BLaER1 treated with 17β-estradiol and CSF1 and Interleukin-3, amounts not matched to agents 10 nM and 100 nM (cell line): ENCODE measurements around the gene ERCC6L2.

ENCODE experiments used
- H3K27ac ChIP-seq, 11 experiments: shearing (Covaris generic); formaldehyde crosslinking; 2 replicates each; pipeline ENCODE4 v1.8.1; 2022
- H3K27me3 ChIP-seq, 11 experiments: shearing (Covaris generic); formaldehyde crosslinking; 2 replicates each; pipeline ENCODE4 v1.8.1; 2022
- H3K36me3 ChIP-seq, 11 experiments: shearing (Covaris generic); formaldehyde crosslinking; 2 replicates each; pipeline ENCODE4 v1.8.1; 2022
- H3K4me1 ChIP-seq, 10 experiments: shearing (Covaris generic); formaldehyde crosslinking; 2 replicates each; pipeline ENCODE4 v1.8.1; 2022
- H3K4me2 ChIP-seq, 11 experiments: shearing (Covaris generic); formaldehyde crosslinking; 2 replicates each; pipeline ENCODE4 v1.8.1; 2022
- H3K4me3 ChIP-seq, 10 experiments: shearing (Covaris generic); formaldehyde crosslinking; 2 replicates each; pipeline ENCODE4 v1.8.1; 2022
- H3K9ac ChIP-seq, 11 experiments: shearing (Covaris generic); formaldehyde crosslinking; 2 replicates each; pipeline ENCODE4 v1.8.1; 2022
- H3K9me3 ChIP-seq, 11 experiments: shearing (Covaris generic); formaldehyde crosslinking; replicated peaks in 1 of 11; 2 replicates each; pipeline ENCODE4 v1.8.1; 2022
- H4K20me1 ChIP-seq, 11 experiments: shearing (Covaris generic); formaldehyde crosslinking; 2 replicates each; pipeline ENCODE4 v1.8.1; 2022
- Cebpa-rat ChIP-seq, 11 experiments: shearing (Covaris generic); IDR thresholded peaks; 2 replicates each; pipeline ENCODE4 v1.8.1; 2022

ERCC6L2 gene

GRCh38 chr9:95923794-95924193 lies 48.3 kb downstream of the ERCC6L2 start:
- Histone ChIP-seq H3K9me3 (peaks cover 0 to 3% (median 0%) of the 10 kb centered on the region in 11 experiments; a peak in 2 of 22 replicates), H3K27ac (no peak overlapping the region), H3K27me3 (no peaks in the 10 kb centered on the region), H4K20me1 (no peaks in the 10 kb centered on the region), H3K4me2 (0 out of 22 replicates have a peak overlapping the region, but pooled peaks of 1 of the 11 experiments have one; percentile 7), H3K4me3 (no peak overlapping the region), H3K9ac (no peak overlapping the region), H3K4me1 (peaks cover 0 to 27% (median 13%) of the 10 kb centered on the region in 10 experiments; a peak in 13 of 20 replicates), H3K36me3 (peaks cover 53 to 96% (median 69%) of the 10 kb centered on the region in 11 experiments)
- TF ChIP-seq Cebpa-rat (IDR thresholded peaks at IDR 0.05): no peak

DNA sequence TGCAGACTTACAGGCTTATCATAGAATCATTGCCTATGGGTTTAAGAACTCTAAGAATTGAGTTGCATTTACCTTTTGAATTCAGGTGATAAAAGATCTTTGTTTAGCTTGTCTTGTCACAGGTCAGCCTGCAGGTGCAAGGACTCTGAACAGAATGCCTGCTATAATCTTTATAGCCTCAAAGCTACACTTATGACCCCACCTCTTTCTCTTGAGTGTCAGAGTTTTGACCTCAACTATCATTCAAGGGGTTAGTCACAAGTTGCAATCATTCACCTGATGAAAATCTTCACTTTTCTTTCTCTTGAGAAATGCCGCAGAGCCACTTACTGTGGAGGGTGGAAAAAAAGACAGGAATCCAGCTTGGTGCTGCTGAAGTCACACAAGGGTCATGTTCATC lies 49.5 kb downstream of the ERCC6L2 start:
- H4K20me1 ChIP-seq: no peaks in the 10 kb centered on the region
- no peaks in the 10 kb centered on the region for H3K9me3 ChIP-seq
- no peaks in the 10 kb centered on the region for H3K27me3 ChIP-seq
- peaks cover 0 to 21% (median 6%) of the 10 kb centered on the region in 10 experiments; a peak in 13 of 20 replicates for H3K4me1 ChIP-seq
- no peak overlapping the region for H3K27ac ChIP-seq
- H3K9ac ChIP-seq: no peak overlapping the region
- TF ChIP-seq Cebpa-rat (IDR thresholded peaks at IDR 0.05): no peak
- no peak overlapping the region for H3K4me2 ChIP-seq
- peaks cover 53 to 96% (median 70%) of the 10 kb centered on the region in 11 experiments for H3K36me3 ChIP-seq
- no peak overlapping the region for H3K4me3 ChIP-seq

DNA sequence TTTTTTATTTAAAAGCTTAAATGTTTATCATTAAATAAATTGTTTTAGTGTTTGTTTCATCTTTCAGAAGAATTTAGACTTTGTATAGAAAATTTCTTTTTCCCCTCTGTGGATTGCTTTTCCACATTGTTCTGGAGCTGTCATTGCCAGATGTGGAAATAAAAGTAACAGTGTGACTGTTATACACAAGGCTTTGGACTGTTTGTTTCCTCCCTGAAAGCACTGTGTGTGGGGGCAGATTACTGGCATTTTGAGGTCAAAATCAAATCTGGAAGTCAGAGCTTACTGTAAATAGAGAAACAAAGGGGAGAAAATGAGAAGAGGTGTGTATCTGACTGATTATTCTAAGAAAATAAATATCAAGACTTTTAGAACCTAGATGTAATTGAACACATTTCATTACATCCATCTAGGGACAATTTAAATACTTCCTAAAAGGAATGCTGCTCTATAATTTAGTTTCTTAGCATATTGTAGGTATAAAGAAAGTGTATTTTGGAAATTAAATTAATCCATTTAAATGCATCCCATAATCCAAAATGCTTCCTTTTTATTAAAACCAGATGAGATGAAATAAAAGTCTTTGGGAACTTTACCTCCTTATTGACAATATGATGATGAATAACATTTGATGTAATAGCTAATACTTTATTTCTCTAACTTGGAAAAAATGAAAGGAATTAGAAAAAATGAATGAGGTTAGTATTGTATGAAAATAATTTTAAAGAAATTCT lies 51.9 kb downstream of the ERCC6L2 start:
- no peak overlapping the region for H3K9ac ChIP-seq
- peaks cover 0 to 12% (median 0%) of the 10 kb centered on the region in 10 experiments; a peak in 4 of 20 replicates for H3K4me1 ChIP-seq
- no peak overlapping the region for H3K4me2 ChIP-seq
- H3K27ac ChIP-seq: no peak overlapping the region
- no peaks in the 10 kb centered on the region for H3K9me3 ChIP-seq
- no peak overlapping the region for H3K4me3 ChIP-seq
- no peak for TF ChIP-seq Cebpa-rat (IDR thresholded peaks at IDR 0.05)
- no peaks in the 10 kb centered on the region for H3K27me3 ChIP-seq
- H4K20me1 ChIP-seq: no peaks in the 10 kb centered on the region
- peaks cover 61 to 96% (median 80%) of the 10 kb centered on the region in 11 experiments for H3K36me3 ChIP-seq

DNA sequence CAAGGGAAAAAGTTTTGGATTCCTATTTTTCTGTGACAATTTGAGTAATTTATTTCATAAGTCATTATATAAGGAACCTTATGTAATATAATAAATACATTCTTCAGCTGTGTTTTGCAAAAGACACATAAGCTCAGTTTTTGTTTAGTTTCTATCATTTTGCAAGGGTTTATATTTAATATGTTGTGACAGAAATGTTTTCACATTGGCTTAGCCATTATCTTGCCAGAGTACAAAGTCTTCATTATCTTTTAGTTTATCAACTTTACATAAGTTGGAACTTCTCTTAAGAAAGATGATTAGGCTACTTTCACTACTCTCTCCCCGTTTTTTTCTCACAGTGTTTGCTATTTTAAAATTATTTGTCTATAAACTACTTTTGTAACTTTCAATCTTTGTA lies 54.8 kb downstream of the ERCC6L2 start:
- Histone ChIP-seq H3K9ac (no peak overlapping the region), H3K4me3 (no peak overlapping the region), H3K27me3 (no peaks in the 10 kb centered on the region), H4K20me1 (no peaks in the 10 kb centered on the region), H3K4me1 (peaks cover 0 to 7% (median 0%) of the 10 kb centered on the region in 10 experiments; a peak in 2 of 20 replicates), H3K9me3 (peaks cover 0 to 6% (median 0%) of the 10 kb centered on the region in 11 experiments; a peak in 1 of 22 replicates), H3K27ac (no peak overlapping the region), H3K4me2 (peak overlapping the region in 1 of 11 experiments; percentile 27; a peak in 2 of 22 replicates), H3K36me3 (peaks cover 69 to 96% (median 86%) of the 10 kb centered on the region in 11 experiments)
- TF ChIP-seq Cebpa-rat (IDR thresholded peaks at IDR 0.05): no peak

- Histone ChIP-seq H3K27me3 (no peaks in the 10 kb centered on the region), H3K4me2 (no peak overlapping the region), H3K9me3 (peaks cover 13 to 44% (median 21%) of the 10 kb centered on the region in 11 experiments; a peak in 20 of 22 replicates), H4K20me1 (no peaks in the 10 kb centered on the region), H3K36me3 (peaks cover 80 to 100% (median 93%) of the 10 kb centered on the region in 11 experiments), H3K4me3 (no peak overlapping the region), H3K9ac (no peak overlapping the region), H3K27ac (no peak overlapping the region), H3K4me1 (no peaks in the 10 kb centered on the region)
- TF ChIP-seq Cebpa-rat (IDR thresholded peaks at IDR 0.05): no peak
These were observed 60.5 kb downstream of the ERCC6L2 start for GRCh38 chr9:95935861-95936578.

DNA sequence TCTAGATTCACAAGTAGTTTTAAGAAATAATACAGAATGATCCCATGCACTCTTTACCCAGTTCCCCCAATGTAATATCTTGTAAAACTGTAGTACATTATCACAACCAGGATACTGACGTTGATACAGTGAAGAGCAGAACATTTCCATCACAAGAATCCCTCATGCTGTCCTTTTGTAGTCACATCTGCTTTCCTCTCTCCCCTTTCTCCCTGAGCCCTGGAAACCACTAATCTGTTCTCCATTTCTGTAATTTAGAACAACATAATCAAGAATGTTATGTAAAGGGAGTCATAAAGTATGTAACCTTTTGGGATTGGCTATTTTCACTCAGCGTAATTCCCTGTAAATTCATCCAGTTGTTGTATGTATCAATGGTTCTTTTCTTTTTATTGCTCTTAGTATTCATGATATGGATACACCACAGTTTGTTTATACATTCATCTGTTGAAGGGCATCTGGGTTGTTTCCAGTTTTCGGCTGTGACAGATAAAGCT lies 61.1 kb downstream of the ERCC6L2 start:
- no peak overlapping the region for H3K4me3 ChIP-seq
- no peaks in the 10 kb centered on the region for H3K4me1 ChIP-seq
- H3K9me3 ChIP-seq: peaks cover 13 to 44% (median 21%) of the 10 kb centered on the region in 11 experiments; a peak in 20 of 22 replicates
- H3K27ac ChIP-seq: no peak overlapping the region
- TF ChIP-seq Cebpa-rat (IDR thresholded peaks at IDR 0.05): no peak
- no peak overlapping the region for H3K4me2 ChIP-seq
- H3K27me3 ChIP-seq: no peaks in the 10 kb centered on the region
- no peak overlapping the region for H3K9ac ChIP-seq
- H4K20me1 ChIP-seq: no peaks in the 10 kb centered on the region
- H3K36me3 ChIP-seq: peaks cover 80 to 100% (median 93%) of the 10 kb centered on the region in 11 experiments

- H3K36me3 ChIP-seq: peaks cover 80 to 100% (median 93%) of the 10 kb centered on the region in 11 experiments
- H4K20me1 ChIP-seq: no peaks in the 10 kb centered on the region
- TF ChIP-seq Cebpa-rat (IDR thresholded peaks at IDR 0.05): no peak
These were observed 61.6 kb downstream of the ERCC6L2 start for GRCh38 chr9:95937131-95937530.

GRCh38 chr9:95938724-95939123 lies 63.2 kb downstream of the ERCC6L2 start:
- no peaks in the 10 kb centered on the region for H4K20me1 ChIP-seq
- no peak for TF ChIP-seq Cebpa-rat (IDR thresholded peaks at IDR 0.05)
- H3K27me3 ChIP-seq: no peaks in the 10 kb centered on the region
- no peak overlapping the region for H3K4me2 ChIP-seq
- no peaks in the 10 kb centered on the region for H3K4me1 ChIP-seq
- no peak overlapping the region for H3K27ac ChIP-seq
- H3K9ac ChIP-seq: no peak overlapping the region
- peaks cover 79 to 100% (median 94%) of the 10 kb centered on the region in 11 experiments for H3K36me3 ChIP-seq
- no peak overlapping the region for H3K4me3 ChIP-seq
- peaks cover 19 to 45% (median 24%) of the 10 kb centered on the region in 11 experiments; a peak in 20 of 22 replicates for H3K9me3 ChIP-seq

More at GRCh38 chr9:95937131-95937530, 61.6 kb downstream of the ERCC6L2 start:
- H3K4me1 ChIP-seq: no peaks in the 10 kb centered on the region
- no peaks in the 10 kb centered on the region for H3K27me3 ChIP-seq
- H3K4me3 ChIP-seq: no peak overlapping the region
- peaks cover 13 to 44% (median 21%) of the 10 kb centered on the region in 11 experiments; a peak in 20 of 22 replicates for H3K9me3 ChIP-seq
- H3K9ac ChIP-seq: no peak overlapping the region
- no peak overlapping the region for H3K27ac ChIP-seq
- no peak overlapping the region for H3K4me2 ChIP-seq

DNA sequence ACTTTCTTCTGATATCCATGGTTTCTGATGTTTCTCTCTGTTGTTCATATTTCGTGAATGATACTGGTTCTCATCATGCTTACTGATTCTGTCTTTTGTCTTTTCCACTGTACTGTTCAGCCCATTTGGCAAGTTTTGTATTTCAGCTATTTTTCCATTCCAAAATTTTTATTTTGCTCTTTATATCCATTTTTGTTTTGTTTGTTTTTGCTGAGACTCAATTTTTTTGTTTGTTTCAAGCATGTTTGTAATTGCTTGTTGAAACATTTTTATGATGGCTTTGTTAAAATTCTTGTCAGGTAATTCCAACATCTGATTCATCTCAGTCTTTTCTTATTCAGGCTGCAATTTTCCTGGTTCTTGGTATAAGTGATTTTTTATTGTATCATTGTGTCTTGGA lies 64.0 kb downstream of the ERCC6L2 start:
- Histone ChIP-seq H3K27me3 (no peaks in the 10 kb centered on the region), H3K27ac (no peak overlapping the region), H3K36me3 (peaks cover 81 to 100% (median 95%) of the 10 kb centered on the region in 11 experiments), H3K9me3 (peaks cover 23 to 52% (median 31%) of the 10 kb centered on the region in 11 experiments; a peak in 21 of 22 replicates), H3K4me1 (no peaks in the 10 kb centered on the region), H4K20me1 (no peaks in the 10 kb centered on the region), H3K4me2 (no peak overlapping the region), H3K9ac (no peak overlapping the region), H3K4me3 (no peak overlapping the region)
- no peak for TF ChIP-seq Cebpa-rat (IDR thresholded peaks at IDR 0.05)
